Measurements from ENCODE around the gene ATAD2B.

GRCh38 chr2:23944976-23945375, 18.1 kb upstream of the ATAD2B start:
- TF ChIP-seq POLR2A (IDR thresholded peaks at IDR 0.05; ENCODE audit: low read length): no peak
- TF ChIP-seq GATA1 (IDR thresholded peaks at IDR 0.05; ENCODE audit: low read depth, low read length): no peak

All from erythroblast (primary cell).